HTR-8/SVneo (cell line): ENCODE results near the gene USP32.
"Not testable (repeated sequence)": the region's sequence is repeated elsewhere in the genome, so short reads cannot be mapped to it uniquely, and the experiment has no call there.

Experiments
- DNase-seq: peaks from one replicate; pipeline ENCODE4 v3.0.0; 2011; ENCODE audit warnings: low spot score, mixed read lengths; ENCODE audit not compliant: insufficient read length
- FAIRE-seq: peaks from 2 replicates; lab custom pipeline; 2011; peaks lifted over from hg19 to GRCh38; lab: Jason Lieb, UNC

USP32 gene

GRCh38 chr17:60249290-60249826 is 142.6 kb downstream of the USP32 start:
- FAIRE-seq (peak; percentile 74), DNase-seq (no peak)

- FAIRE-seq (no peak), DNase-seq (no peak)
These were observed 143.2 kb downstream of the USP32 start for GRCh38 chr17:60248618-60249289.

GRCh38 chr17:60247836-60248461 is 144.0 kb downstream of the USP32 start:
- DNase-seq (no peak), FAIRE-seq (no peak)

- DNase-seq (no peak), FAIRE-seq (no peak)
These were observed 147.3 kb downstream of the USP32 start for GRCh38 chr17:60244656-60245055.

GRCh38 chr17:60240290-60240689 is 151.6 kb downstream of the USP32 start:
- DNase-seq (no peak), FAIRE-seq (no peak)

- DNase-seq, result no peak
- no peak for FAIRE-seq
These were observed 160.2 kb downstream of the USP32 start for GRCh38 chr17:60231691-60232090.

- DNase-seq, result peak; percentile 39
- FAIRE-seq, result peak; percentile 28
These were observed 160.7 kb downstream of the USP32 start for GRCh38 chr17:60231234-60231633.

GRCh38 chr17:60230358-60230757 is 161.6 kb downstream of the USP32 start:
- FAIRE-seq (no peak), DNase-seq (no peak)

GRCh38 chr17:60229188-60229802 is 162.6 kb downstream of the USP32 start:
- DNase-seq (no peak), FAIRE-seq (no peak)

- DNase-seq, FAIRE-seq: not testable (repeated sequence)
These were observed 164.7 kb downstream of the USP32 start for GRCh38 chr17:60227276-60227675.

- FAIRE-seq, result no peak
- no peak for DNase-seq
These were observed 167.9 kb downstream of the USP32 start for GRCh38 chr17:60224064-60224463.

GRCh38 chr17:60223456-60223855 is 168.5 kb downstream of the USP32 start:
- FAIRE-seq, result no peak

GRCh38 chr17:60218774-60219173 is 173.2 kb downstream of the USP32 start:
- not testable (repeated sequence) for FAIRE-seq

More at GRCh38 chr17:60223456-60223855, 168.5 kb downstream of the USP32 start:
- DNase-seq, result no peak

GRCh38 chr17:60215895-60216294 is 176.0 kb downstream of the USP32 start:
- not testable (repeated sequence) for DNase-seq, FAIRE-seq

More at GRCh38 chr17:60218774-60219173, 173.2 kb downstream of the USP32 start:
- not testable (repeated sequence) for DNase-seq

GRCh38 chr17:60211282-60211681 is 180.7 kb downstream of the USP32 start:
- not testable (repeated sequence) for FAIRE-seq, DNase-seq

GRCh38 chr17:60208302-60208701 is 183.6 kb downstream of the USP32 start:
- FAIRE-seq, result not testable (repeated sequence)

GRCh38 chr17:60205782-60206181 is 186.2 kb downstream of the USP32 start:
- DNase-seq, FAIRE-seq: not testable (repeated sequence)

More at GRCh38 chr17:60208302-60208701, 183.6 kb downstream of the USP32 start:
- DNase-seq, result not testable (repeated sequence)

- not testable (repeated sequence) for FAIRE-seq, DNase-seq
These were observed 193.3 kb downstream of the USP32 start for GRCh38 chr17:60198630-60199029.

- not testable (repeated sequence) for DNase-seq, FAIRE-seq
These were observed 197.8 kb downstream of the USP32 start for GRCh38 chr17:60194141-60194540.

- no peak for FAIRE-seq
- no peak for DNase-seq
These were observed 198.5 kb downstream of the USP32 start for GRCh38 chr17:60193482-60193881.

- FAIRE-seq, DNase-seq: not testable (repeated sequence)
These were observed 198.9 kb downstream of the USP32 start for GRCh38 chr17:60193032-60193431.
